AG10803 (cell line): Measurements from ENCODE around the gene TOM1L2.

Experiments
- DNase-seq: peaks from one replicate; pipeline ENCODE4 v3.0.0; 2010; ENCODE audit warnings: low read depth
- H3K4me3 ChIP-seq: 2 replicates; pipeline ENCODE4 v1.5.1; 2011; ENCODE audit warnings: mild to moderate bottlenecking, low read length, control low read depth
- TF ChIP-seq, protein P1 (sequence below): conservative IDR thresholded peaks from 2 replicates; pipeline ENCODE4 v1.5.1; 2011; ENCODE audit warnings: mild to moderate bottlenecking, low read length, control low read depth, inconsistent platforms

Gene TOM1L2

DNA sequence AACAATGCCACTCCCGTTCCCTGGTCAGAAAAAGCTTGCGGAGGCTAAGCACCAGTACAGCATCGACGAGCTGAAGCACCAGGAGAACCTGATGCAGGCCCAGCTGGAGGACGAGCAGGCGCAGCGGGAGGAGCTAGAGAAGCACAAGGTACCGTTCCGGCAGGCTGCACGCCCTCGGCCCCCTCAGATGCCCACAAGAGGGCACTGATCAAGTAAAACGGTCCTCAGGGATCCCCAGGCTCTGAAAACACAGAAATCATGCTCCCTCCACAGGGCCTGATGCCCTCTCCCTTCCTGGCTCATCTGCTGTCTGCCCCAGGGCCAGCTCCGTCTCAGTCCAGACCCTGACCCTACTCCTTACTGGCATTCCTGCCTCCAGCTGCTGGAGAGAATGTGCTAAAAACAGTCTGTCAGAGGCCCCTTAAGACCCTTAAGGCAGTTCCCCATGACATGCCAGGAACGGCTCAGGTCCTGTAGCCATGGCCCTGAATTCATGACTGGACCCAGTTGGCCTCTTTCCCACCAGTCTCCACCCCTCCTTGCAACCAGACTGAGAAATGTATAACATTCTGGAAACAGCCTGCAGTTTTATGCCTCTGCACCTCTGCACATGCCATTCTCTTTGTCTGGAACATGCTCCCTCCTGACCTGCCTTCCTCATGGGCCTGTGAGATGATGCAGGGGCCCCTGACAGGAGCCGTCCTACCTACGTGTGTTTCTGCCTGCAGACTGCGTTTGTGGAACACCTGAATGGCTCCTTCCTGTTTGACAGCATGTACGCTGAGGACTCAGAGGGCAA, 22.3 kb upstream of the TOM1L2 start:
- TF ChIP-seq, protein P1, sequence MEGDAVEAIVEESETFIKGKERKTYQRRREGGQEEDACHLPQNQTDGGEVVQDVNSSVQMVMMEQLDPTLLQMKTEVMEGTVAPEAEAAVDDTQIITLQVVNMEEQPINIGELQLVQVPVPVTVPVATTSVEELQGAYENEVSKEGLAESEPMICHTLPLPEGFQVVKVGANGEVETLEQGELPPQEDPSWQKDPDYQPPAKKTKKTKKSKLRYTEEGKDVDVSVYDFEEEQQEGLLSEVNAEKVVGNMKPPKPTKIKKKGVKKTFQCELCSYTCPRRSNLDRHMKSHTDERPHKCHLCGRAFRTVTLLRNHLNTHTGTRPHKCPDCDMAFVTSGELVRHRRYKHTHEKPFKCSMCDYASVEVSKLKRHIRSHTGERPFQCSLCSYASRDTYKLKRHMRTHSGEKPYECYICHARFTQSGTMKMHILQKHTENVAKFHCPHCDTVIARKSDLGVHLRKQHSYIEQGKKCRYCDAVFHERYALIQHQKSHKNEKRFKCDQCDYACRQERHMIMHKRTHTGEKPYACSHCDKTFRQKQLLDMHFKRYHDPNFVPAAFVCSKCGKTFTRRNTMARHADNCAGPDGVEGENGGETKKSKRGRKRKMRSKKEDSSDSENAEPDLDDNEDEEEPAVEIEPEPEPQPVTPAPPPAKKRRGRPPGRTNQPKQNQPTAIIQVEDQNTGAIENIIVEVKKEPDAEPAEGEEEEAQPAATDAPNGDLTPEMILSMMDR = peak; percentile 26
- no peak overlapping the region for H3K4me3 ChIP-seq
- DNase-seq = no peak

GRCh38 chr17:17993852-17994251, 21.7 kb upstream of the TOM1L2 start:
- H3K4me3 ChIP-seq = no peak overlapping the region
- TF ChIP-seq, protein P1 = no peak
- no peak for DNase-seq

DNA sequence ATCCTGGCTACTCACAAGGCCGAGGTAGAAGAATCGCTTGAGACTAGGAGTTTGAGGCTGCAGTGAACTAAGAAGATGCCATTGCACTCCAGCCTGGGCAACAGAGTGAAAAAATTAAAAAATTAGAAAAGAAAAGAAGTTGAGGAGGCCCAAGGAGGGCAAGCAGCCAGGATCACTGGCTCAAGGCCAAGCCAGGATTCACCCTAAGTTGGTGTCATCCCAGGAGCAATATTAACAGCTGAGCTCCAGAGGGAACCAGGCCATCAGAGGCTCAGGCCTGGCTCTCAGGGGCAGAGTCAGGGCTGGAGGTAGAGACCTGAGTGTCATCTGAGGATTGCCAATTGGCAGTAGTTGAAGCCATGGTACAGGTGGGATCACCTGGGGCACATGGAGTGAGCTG, 21.2 kb upstream of the TOM1L2 start:
- no peak for DNase-seq
- TF ChIP-seq, protein P1 = no peak
- no peak overlapping the region for H3K4me3 ChIP-seq

GRCh38 chr17:17990282-17990681, 18.1 kb upstream of the TOM1L2 start:
- DNase-seq = no peak
- H3K4me3 ChIP-seq = no peak overlapping the region
- TF ChIP-seq, protein P1 = no peak

DNA sequence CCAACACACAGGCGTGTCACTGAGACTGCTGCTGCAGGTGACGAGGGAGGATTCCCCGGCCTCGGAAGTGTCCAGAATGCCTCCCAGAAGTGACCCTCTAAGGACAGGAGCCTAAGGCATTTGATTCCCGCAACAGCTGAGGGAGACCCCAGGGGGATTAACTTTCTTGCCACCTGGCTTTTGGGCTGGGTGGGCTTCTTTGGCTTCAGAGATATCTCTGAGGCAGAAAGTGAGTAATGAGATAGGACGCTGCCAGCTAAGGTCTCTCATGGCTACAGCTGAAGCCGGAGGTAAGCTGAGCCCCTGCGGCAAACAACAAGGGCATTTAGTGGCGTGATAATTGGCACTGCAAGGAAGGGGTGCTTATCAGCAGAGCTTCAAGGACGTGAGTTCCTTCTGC, 17.4 kb upstream of the TOM1L2 start:
- TF ChIP-seq, protein P1 = no peak
- no peak overlapping the region for H3K4me3 ChIP-seq
- DNase-seq = no peak

GRCh38 chr17:17989081-17989480, 16.9 kb upstream of the TOM1L2 start:
- TF ChIP-seq, protein P1 = no peak
- no peak overlapping the region for H3K4me3 ChIP-seq
- no peak for DNase-seq

- DNase-seq = no peak
- no peak overlapping the region for H3K4me3 ChIP-seq
- TF ChIP-seq, protein P1 = no peak
Measured at GRCh38 chr17:17988427-17988945, 16.3 kb upstream of the TOM1L2 start.
